HCT116 (cell line): ENCODE measurements around the gene BBS2. TPM values are rescaled to one million over a fixed set of nuclear protein-coding genes. Genes with fewer than 3 reads are reported as not detected.

ENCODE experiments used
- ATAC-seq: fragments of 200-7000 bp; cut with Tn5 transposase; 2 replicates; pipeline ENCODE4 v1.9.1; 2020; ENCODE audit warnings: mild to moderate bottlenecking, moderate library complexity
- BruUV-seq: library from RNA; stranded (reverse); fragments of 400-500 nt; replicated peaks from 2 replicates; lab custom pipeline; 2021; lab: Mats Ljungman, UMichigan
- CTCF ChIA-PET: fragments of 300-600 bp; sonication (Branson Sonifier 250); formaldehyde crosslinking; loops from one replicate; lab custom pipeline; 2021; ENCODE audit warnings: antibody characterized with exemption; lab: Charles Lee
- POLR2A ChIA-PET: fragments of 300-600, 350-600 bp; sonication (Branson Sonifier 250); formaldehyde crosslinking; loops from one replicate; lab custom pipeline; 2021; ENCODE audit warnings: antibody characterized with exemption; lab: Charles Lee
- RAD21 ChIA-PET, 2 experiments: fragments of 300-600 bp; sonication (Branson Sonifier 250); formaldehyde crosslinking; loops; one replicate each; lab custom pipeline; 2023; ENCODE audit warnings: low total read pairs in 2 of 2; ENCODE audit not compliant: uncharacterized antibody in 2 of 2, unreplicated experiment in 2 of 2, low non-redundant PET in 1 of 2; lab: Charles Lee
- DNase-seq: peaks from one replicate; pipeline ENCODE4 v3.0.0-alpha.2; 2010; ENCODE audit warnings: low read depth, low spot score
- H2AFZ ChIP-seq: fragments of 200-600 bp; shearing (Covaris generic), sonication (generic); 2 replicates; pipeline ENCODE4 v1.6.1; 2017; ENCODE audit warnings: low read depth, mixed run types, mixed read lengths, antibody characterized with exemption, low read length; ENCODE audit not compliant: poor library complexity, severe bottlenecking
- H3K27ac ChIP-seq: 2 replicates; pipeline ENCODE4 v1.5.1; 2012; ENCODE audit warnings: low read depth, low read length
- H3K27me3 ChIP-seq: fragments of 200-600 bp; sonication (generic); 2 replicates; pipeline ENCODE4 v1.6.1; 2016; ENCODE audit warnings: mixed run types, low read length, mixed read lengths; ENCODE audit not compliant: insufficient read depth
- H3K36me3 ChIP-seq, 2 experiments: fragments of 200-500 bp in 1 of 2; fragments of 200-600 bp in 1 of 2; sonication (Bioruptor generic) in 1 of 2; sonication (generic) in 1 of 2; 2 replicates each; pipeline versions ENCODE4 v1.5.1 to v1.6.1; 2014 to 2016; ENCODE audit warnings: low read length in 2 of 2, inconsistent platforms in 1 of 2, mixed read lengths in 1 of 2, mixed run types in 1 of 2; ENCODE audit not compliant: insufficient read depth in 2 of 2, control insufficient read depth in 1 of 2
- H3K4me1 ChIP-seq, 2 experiments: fragments of 200-600 bp in 1 of 2; sonication (generic) in 1 of 2; 2 replicates each; pipeline versions ENCODE4 v1.5.1 to v1.6.1; 2012 to 2017; ENCODE audit warnings: low read length in 2 of 2, inconsistent platforms in 1 of 2, mild to moderate bottlenecking in 1 of 2, mixed read lengths in 1 of 2, mixed run types in 1 of 2, moderate library complexity in 1 of 2; ENCODE audit not compliant: insufficient read depth in 2 of 2, control insufficient read depth in 1 of 2
- H3K4me2 ChIP-seq: fragments of 200-600 bp; sonication (generic); 2 replicates; pipeline ENCODE4 v1.6.1; 2017; ENCODE audit warnings: mixed run types, low read length, mixed read lengths
- H3K4me3 ChIP-seq, 2 experiments: fragments of 200-600 bp in 1 of 2; sonication (generic) in 1 of 2; replicated peaks in 1 of 2; 2 replicates each; pipeline ENCODE4 v1.5.1; 2011 to 2016; ENCODE audit warnings: low read length in 2 of 2, control low read depth in 1 of 2, low read depth in 1 of 2, mild to moderate bottlenecking in 1 of 2, mixed read lengths in 1 of 2, mixed run types in 1 of 2
- H3K79me2 ChIP-seq: fragments of 200-600 bp; sonication (generic); 2 replicates; pipeline ENCODE4 v1.6.1; 2017; ENCODE audit warnings: mild to moderate bottlenecking, mixed run types, low read length, moderate library complexity, mixed read lengths; ENCODE audit not compliant: insufficient read depth
- H3K9ac ChIP-seq: fragments of 200-600 bp; sonication (generic); 2 replicates; pipeline ENCODE4 v1.6.1; 2016; ENCODE audit warnings: low read length, mixed read lengths
- H3K9me2 ChIP-seq: fragments of 200-600 bp; sonication (generic), shearing (Covaris generic); 2 replicates; pipeline ENCODE4 v1.6.1; 2017; ENCODE audit warnings: mixed run types, mild to moderate bottlenecking, moderate library complexity; ENCODE audit not compliant: insufficient read depth
- H3K9me3 ChIP-seq, 2 experiments: fragments of 200-500 bp in 1 of 2; fragments of 200-600 bp in 1 of 2; sonication (Bioruptor generic) in 1 of 2; sonication (generic) in 1 of 2; 2 replicates each; pipeline ENCODE4 v1.6.1; 2014 to 2017; ENCODE audit warnings: low read length in 2 of 2, mixed read lengths in 2 of 2, inconsistent platforms in 1 of 2, low read depth in 1 of 2, mild to moderate bottlenecking in 1 of 2, mixed run types in 1 of 2, moderate library complexity in 1 of 2; ENCODE audit not compliant: control insufficient read depth in 1 of 2, insufficient read depth in 1 of 2
- H4K20me1 ChIP-seq: fragments of 200-600 bp; sonication (generic), shearing (Covaris generic); 2 replicates; pipeline ENCODE4 v1.6.1; 2017; ENCODE audit warnings: mixed run types, mild to moderate bottlenecking, moderate library complexity; ENCODE audit not compliant: insufficient read depth
- EGR1 ChIP-seq: IDR thresholded peaks from 2 replicates; pipeline ENCODE4 v1.6.1; 2012; ENCODE audit warnings: low read depth
- EZH2phosphoT487 ChIP-seq: fragments of 200-600 bp; IDR thresholded peaks from 2 replicates; pipeline ENCODE4 v1.6.1; 2018; ENCODE audit warnings: antibody characterized with exemption, borderline replicate concordance
- JUND ChIP-seq: IDR thresholded peaks from 2 replicates; pipeline ENCODE4 v1.6.1; 2012
- RAD21 ChIP-seq: IDR thresholded peaks from 2 replicates; pipeline ENCODE4 v1.6.1; 2012; ENCODE audit warnings: low read depth, mild to moderate bottlenecking
- YY1 ChIP-seq: IDR thresholded peaks from 2 replicates; pipeline ENCODE4 v1.6.1; 2011; ENCODE audit warnings: low read length, low read depth, moderate library complexity, mild to moderate bottlenecking; ENCODE audit not compliant: insufficient replicate concordance; ENCODE audit errors: extremely low read depth
- intact Hi-C: fragments of 100-400 bp; cut with micrococcal nuclease; formaldehyde crosslinking; loops from 2 replicates; pipeline ENCODE4 v1.10.0; 2022
- total RNA-seq: library from RNA; stranded (reverse); gene quantifications from one replicate; pipeline ENCODE4 v1.2.1, GENCODE V29; 2021; ENCODE audit not compliant: unreplicated experiment
- TF ChIP-seq, protein P1 (sequence below): IDR thresholded peaks from 2 replicates; pipeline ENCODE4 v1.6.1; 2012; ENCODE audit warnings: low read depth
- TF ChIP-seq, protein P2 (sequence below), 3 experiments: fragments of 200-600 bp in 1 of 3; sonication (generic) in 1 of 3; IDR thresholded peaks in 2 of 3; conservative IDR thresholded peaks in 1 of 3; 2 replicates each; pipeline ENCODE4 v1.5.1; 2012 to 2017; ENCODE audit warnings: low read depth in 2 of 3, low read length in 2 of 3, antibody characterized with exemption in 1 of 3, borderline replicate concordance in 1 of 3, control low read depth in 1 of 3, mild to moderate bottlenecking in 1 of 3, mixed read lengths in 1 of 3, mixed run types in 1 of 3, moderate library complexity in 1 of 3; ENCODE audit not compliant: insufficient read depth in 1 of 3

BBS2 gene
- total RNA-seq, 1 experiment from 2014 or later = 26.7 TPM

DNA sequence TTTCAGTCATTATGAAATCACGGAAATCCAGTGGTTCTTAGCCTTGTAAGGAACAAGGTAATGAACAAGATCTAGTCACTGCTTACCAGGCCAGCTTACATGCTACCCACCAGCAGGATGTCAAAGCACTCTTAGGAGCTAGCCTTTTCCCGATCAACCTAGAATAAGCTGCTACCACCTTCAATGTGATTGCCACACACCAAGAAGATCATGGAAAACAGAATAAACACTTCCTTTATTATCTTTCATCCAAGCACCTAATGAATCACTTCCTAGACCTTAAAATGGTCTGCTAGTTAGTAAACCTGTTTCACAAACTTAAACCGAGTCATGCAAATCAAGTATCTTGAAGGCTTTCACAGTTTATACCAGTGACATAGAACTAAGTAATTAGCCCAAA lies 5.0 kb downstream of the BBS2 start:
- H3K9ac ChIP-seq = no peak overlapping the region
- ChIA-PET POLR2A (interaction anchor here (1.5 kb wide), 1 partner anchor 95 kb away, joined by 4 read pairs; no protein-coding TSS in a partner anchor), CTCF (interaction anchor here (1.0 to 2.5 kb wide), 9 partner anchors 12 to 275 kb away, joined by 3 to 18 read pairs (median 4); no protein-coding TSS in a partner anchor), RAD21 (interaction anchor here in 1 of 2 experiments (0.6 kb wide), 1 partner anchor 43 kb away, joined by 3 read pairs; no protein-coding TSS in a partner anchor)
- ATAC-seq (no peak), DNase-seq (no peak)
- H3K79me2 ChIP-seq = no peaks in the 10 kb centered on the region
- intact Hi-C loops = loop anchor here (2.0 to 5.0 kb wide), 2 partner anchors 86 to 187 kb away; no protein-coding TSS in a partner anchor
- H2AFZ ChIP-seq = no peak overlapping the region
- H3K9me2 ChIP-seq = no peaks in the 10 kb centered on the region
- H3K27me3 ChIP-seq = no peaks in the 10 kb centered on the region
- H3K4me3 ChIP-seq = no peak overlapping the region
- H4K20me1 ChIP-seq = no peaks in the 10 kb centered on the region
- peaks cover 0 to 2% of the 10 kb centered on the region in 2 experiments; a peak in 1 of 4 replicates for H3K36me3 ChIP-seq
- H3K4me2 ChIP-seq = no peak overlapping the region
- BruUV-seq = no TSS peak
- no peak overlapping the region for H3K27ac ChIP-seq
- H3K9me3 ChIP-seq = no peaks in the 10 kb centered on the region
- peaks cover 16 to 20% of the 10 kb centered on the region in 2 experiments for H3K4me1 ChIP-seq
- TF ChIP-seq, protein P1, sequence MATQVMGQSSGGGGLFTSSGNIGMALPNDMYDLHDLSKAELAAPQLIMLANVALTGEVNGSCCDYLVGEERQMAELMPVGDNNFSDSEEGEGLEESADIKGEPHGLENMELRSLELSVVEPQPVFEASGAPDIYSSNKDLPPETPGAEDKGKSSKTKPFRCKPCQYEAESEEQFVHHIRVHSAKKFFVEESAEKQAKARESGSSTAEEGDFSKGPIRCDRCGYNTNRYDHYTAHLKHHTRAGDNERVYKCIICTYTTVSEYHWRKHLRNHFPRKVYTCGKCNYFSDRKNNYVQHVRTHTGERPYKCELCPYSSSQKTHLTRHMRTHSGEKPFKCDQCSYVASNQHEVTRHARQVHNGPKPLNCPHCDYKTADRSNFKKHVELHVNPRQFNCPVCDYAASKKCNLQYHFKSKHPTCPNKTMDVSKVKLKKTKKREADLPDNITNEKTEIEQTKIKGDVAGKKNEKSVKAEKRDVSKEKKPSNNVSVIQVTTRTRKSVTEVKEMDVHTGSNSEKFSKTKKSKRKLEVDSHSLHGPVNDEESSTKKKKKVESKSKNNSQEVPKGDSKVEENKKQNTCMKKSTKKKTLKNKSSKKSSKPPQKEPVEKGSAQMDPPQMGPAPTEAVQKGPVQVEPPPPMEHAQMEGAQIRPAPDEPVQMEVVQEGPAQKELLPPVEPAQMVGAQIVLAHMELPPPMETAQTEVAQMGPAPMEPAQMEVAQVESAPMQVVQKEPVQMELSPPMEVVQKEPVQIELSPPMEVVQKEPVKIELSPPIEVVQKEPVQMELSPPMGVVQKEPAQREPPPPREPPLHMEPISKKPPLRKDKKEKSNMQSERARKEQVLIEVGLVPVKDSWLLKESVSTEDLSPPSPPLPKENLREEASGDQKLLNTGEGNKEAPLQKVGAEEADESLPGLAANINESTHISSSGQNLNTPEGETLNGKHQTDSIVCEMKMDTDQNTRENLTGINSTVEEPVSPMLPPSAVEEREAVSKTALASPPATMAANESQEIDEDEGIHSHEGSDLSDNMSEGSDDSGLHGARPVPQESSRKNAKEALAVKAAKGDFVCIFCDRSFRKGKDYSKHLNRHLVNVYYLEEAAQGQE = no peak
- TF ChIP-seq EZH2phosphoT487 (no peak), JUND (no peak)

DNA sequence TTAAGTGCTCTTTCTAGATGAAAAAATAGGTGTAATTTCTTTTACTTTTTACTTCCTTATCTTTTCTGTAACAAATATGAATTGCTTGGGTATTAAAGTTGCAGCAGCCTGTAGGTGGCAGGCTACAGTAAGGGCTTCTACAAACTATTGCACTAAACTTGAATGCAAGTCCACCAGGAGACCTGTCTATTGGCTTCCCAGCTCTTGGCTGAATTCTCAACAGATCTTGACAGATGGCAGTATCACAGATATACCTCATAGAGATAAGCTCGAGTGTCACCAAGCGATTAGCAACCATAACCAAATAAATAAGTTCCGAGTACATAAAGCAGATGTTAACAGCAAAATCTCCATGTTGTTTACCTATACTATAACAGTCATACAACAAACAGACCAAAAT lies 5.9 kb downstream of the BBS2 start:
- BruUV-seq = no TSS peak

More for the DNA sequence above, 5.9 kb downstream of the BBS2 start:
- Histone ChIP-seq H2AFZ (no peak overlapping the region), H3K4me2 (no peak overlapping the region), H3K27me3 (no peaks in the 10 kb centered on the region), H3K4me1 (peaks cover 13 to 14% of the 10 kb centered on the region in 2 experiments), H3K9me3 (no peaks in the 10 kb centered on the region), H3K4me3 (no peak overlapping the region), H3K79me2 (no peaks in the 10 kb centered on the region), H3K27ac (no peak overlapping the region), H3K36me3 (peaks cover 0 to 8% of the 10 kb centered on the region in 2 experiments; a peak in 1 of 4 replicates), H3K9ac (no peak overlapping the region), H3K9me2 (no peaks in the 10 kb centered on the region), H4K20me1 (no peaks in the 10 kb centered on the region)
- ATAC-seq = peak; percentile 96
- ChIA-PET CTCF (interaction anchor here (0.7 to 2.5 kb wide), 10 partner anchors 11 to 275 kb away, joined by 3 to 18 read pairs (median 4); no protein-coding TSS in a partner anchor), POLR2A (interaction anchor here (1.5 kb wide), 1 partner anchor 96 kb away, joined by 4 read pairs; no protein-coding TSS in a partner anchor), RAD21 (interaction anchor here (0.7 to 1.3 kb wide), 3 partner anchors 187 to 188 kb away, joined by 3 to 9 read pairs (median 3); no protein-coding TSS in a partner anchor)
- TF ChIP-seq YY1 = no peak
- TF ChIP-seq, protein P2, sequence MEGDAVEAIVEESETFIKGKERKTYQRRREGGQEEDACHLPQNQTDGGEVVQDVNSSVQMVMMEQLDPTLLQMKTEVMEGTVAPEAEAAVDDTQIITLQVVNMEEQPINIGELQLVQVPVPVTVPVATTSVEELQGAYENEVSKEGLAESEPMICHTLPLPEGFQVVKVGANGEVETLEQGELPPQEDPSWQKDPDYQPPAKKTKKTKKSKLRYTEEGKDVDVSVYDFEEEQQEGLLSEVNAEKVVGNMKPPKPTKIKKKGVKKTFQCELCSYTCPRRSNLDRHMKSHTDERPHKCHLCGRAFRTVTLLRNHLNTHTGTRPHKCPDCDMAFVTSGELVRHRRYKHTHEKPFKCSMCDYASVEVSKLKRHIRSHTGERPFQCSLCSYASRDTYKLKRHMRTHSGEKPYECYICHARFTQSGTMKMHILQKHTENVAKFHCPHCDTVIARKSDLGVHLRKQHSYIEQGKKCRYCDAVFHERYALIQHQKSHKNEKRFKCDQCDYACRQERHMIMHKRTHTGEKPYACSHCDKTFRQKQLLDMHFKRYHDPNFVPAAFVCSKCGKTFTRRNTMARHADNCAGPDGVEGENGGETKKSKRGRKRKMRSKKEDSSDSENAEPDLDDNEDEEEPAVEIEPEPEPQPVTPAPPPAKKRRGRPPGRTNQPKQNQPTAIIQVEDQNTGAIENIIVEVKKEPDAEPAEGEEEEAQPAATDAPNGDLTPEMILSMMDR (IDR thresholded peaks at IDR 0.05 in 2 of 3, conservative IDR thresholded peaks at IDR 0.05 in 1 of 3; ENCODE audit: borderline replicate concordance in 1 of 3, insufficient read depth in 1 of 3, low read depth in 2 of 3, low read length in 2 of 3) = peak; percentile 76 to 89 (median 83)
- no peak for TF ChIP-seq EGR1
- TF ChIP-seq RAD21 = peak; percentile 80
- intact Hi-C loops = loop anchor here (2.0 to 5.0 kb wide), 2 partner anchors 87 to 188 kb away; no protein-coding TSS in a partner anchor
- DNase-seq = peak; percentile 72
